HG02571 (cell line): ENCODE results near the gene KDM6B.
A peak's percentile ranks its signal among the peaks of the same experiment; 100 is the strongest.
"Not testable (repeated sequence)": the region's sequence is repeated elsewhere in the genome, so short reads cannot be mapped to it uniquely, and the experiment has no call there.

ENCODE experiments used
- ATAC-seq: cut with Tn5 transposase; IDR thresholded peaks from one replicate; pipeline ENCODE4 v1.9.1; 2021; ENCODE audit warnings: mild to moderate bottlenecking, moderate library complexity; ENCODE audit not compliant: unreplicated experiment

The KDM6B gene

GRCh38 chr17:7851438-7852261, 17.6 kb downstream of the KDM6B start:
- ATAC-seq, result peak; percentile 60

GRCh38 chr17:7852262-7852670, 18.2 kb downstream of the KDM6B start:
- no peak for ATAC-seq

GRCh38 chr17:7852919-7853690, 19.1 kb downstream of the KDM6B start:
- ATAC-seq, result no peak

- ATAC-seq, result no peak
Observed at GRCh38 chr17:7853691-7854038, 19.6 kb downstream of the KDM6B start.

GRCh38 chr17:7854078-7854777, 20.2 kb downstream of the KDM6B start:
- ATAC-seq, result no peak

GRCh38 chr17:7854851-7855659, 21.0 kb downstream of the KDM6B start, which contains the start of gene TMEM88:
TMEM88 (plus strand) TSS chr17:7855066; CDS start chr17:7855075, 9 bp downstream.
- no peak for ATAC-seq

GRCh38 chr17:7855660-7856010, 21.6 kb downstream of the KDM6B start:
- no peak for ATAC-seq

- no peak for ATAC-seq
Observed at GRCh38 chr17:7856011-7856810, 22.2 kb downstream of the KDM6B start.

- peak; percentile 70 for ATAC-seq
Observed at GRCh38 chr17:7856811-7857712, 23.0 kb downstream of the KDM6B start, which contains the start of gene NAA38. NAA38 (minus strand) TSS chr17:7857559; CDS start chr17:7857463, 96 bp downstream.

- peak; percentile 34 for ATAC-seq
Observed at GRCh38 chr17:7857713-7858521, 23.9 kb downstream of the KDM6B start, which contains the start of gene CYB5D1. CYB5D1 (plus strand) TSS chr17:7858003; CDS start chr17:7858135, 132 bp downstream.

GRCh38 chr17:7858522-7858810, 24.4 kb downstream of the KDM6B start:
- no peak for ATAC-seq

GRCh38 chr17:7859028-7859427, 25.0 kb downstream of the KDM6B start:
- ATAC-seq, result no peak

GRCh38 chr17:7862692-7863437, 28.8 kb downstream of the KDM6B start:
- ATAC-seq, result no peak

- ATAC-seq, result not testable (repeated sequence)
Observed at GRCh38 chr17:7864384-7864783, 30.4 kb downstream of the KDM6B start.

GRCh38 chr17:7864995-7865650, 31.1 kb downstream of the KDM6B start:
- no peak for ATAC-seq

GRCh38 chr17:7867881-7868329, 33.9 kb downstream of the KDM6B start:
- ATAC-seq, result no peak

- no peak for ATAC-seq
Observed at GRCh38 chr17:7873051-7873450, 39.0 kb downstream of the KDM6B start.
